Measurements from ENCODE around the gene TTC36. TPM values are rescaled to one million over a fixed set of nuclear protein-coding genes. Genes with fewer than 3 reads are reported as not detected.

TTC36 gene
- total and polyA plus RNA-seq, 2 experiments from 2014 or later = 0.40 to 1.0 TPM

DNA sequence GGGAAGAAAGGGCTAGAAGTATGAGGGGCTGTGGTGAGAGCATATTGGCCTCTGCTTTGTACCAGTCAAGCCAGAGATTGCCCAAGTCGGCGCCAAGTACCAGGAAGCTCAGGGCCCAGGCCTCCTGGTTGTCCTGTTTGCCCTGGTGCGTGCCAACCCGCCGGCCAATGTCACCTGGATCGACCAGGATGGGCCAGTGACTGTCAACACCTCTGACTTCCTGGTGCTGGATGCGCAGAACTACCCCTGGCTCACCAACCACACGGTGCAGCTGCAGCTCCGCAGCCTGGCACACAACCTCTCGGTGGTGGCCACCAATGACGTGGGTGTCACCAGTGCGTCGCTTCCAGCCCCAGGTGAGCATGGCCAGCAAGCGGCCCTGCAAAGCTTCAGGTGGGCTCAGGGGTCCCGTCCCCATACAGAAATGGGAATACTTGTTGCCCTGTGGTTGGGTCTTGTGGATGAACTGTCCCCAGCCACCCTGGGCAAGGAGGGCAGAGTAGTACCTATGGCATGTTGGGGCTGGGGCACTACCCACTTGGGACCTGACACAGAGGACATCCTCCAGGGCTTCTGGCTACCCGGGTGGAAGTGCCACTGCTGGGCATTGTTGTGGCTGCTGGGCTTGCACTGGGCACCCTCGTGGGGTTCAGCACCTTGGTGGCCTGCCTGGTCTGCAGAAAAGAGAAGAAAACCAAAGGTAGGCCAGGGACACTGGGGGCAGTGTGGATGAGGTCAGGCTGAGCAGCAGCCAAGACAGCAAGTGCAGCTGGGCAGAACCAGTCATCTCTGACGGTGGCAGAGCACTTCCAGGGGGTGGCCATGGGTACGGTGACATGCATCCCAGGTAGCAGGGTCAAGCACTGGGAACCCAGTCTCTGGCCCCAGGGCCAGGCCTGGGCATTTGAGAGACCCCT, 5.8 kb downstream of the TTC36 start (continued):
- TF ChIP-seq, protein P1, sequence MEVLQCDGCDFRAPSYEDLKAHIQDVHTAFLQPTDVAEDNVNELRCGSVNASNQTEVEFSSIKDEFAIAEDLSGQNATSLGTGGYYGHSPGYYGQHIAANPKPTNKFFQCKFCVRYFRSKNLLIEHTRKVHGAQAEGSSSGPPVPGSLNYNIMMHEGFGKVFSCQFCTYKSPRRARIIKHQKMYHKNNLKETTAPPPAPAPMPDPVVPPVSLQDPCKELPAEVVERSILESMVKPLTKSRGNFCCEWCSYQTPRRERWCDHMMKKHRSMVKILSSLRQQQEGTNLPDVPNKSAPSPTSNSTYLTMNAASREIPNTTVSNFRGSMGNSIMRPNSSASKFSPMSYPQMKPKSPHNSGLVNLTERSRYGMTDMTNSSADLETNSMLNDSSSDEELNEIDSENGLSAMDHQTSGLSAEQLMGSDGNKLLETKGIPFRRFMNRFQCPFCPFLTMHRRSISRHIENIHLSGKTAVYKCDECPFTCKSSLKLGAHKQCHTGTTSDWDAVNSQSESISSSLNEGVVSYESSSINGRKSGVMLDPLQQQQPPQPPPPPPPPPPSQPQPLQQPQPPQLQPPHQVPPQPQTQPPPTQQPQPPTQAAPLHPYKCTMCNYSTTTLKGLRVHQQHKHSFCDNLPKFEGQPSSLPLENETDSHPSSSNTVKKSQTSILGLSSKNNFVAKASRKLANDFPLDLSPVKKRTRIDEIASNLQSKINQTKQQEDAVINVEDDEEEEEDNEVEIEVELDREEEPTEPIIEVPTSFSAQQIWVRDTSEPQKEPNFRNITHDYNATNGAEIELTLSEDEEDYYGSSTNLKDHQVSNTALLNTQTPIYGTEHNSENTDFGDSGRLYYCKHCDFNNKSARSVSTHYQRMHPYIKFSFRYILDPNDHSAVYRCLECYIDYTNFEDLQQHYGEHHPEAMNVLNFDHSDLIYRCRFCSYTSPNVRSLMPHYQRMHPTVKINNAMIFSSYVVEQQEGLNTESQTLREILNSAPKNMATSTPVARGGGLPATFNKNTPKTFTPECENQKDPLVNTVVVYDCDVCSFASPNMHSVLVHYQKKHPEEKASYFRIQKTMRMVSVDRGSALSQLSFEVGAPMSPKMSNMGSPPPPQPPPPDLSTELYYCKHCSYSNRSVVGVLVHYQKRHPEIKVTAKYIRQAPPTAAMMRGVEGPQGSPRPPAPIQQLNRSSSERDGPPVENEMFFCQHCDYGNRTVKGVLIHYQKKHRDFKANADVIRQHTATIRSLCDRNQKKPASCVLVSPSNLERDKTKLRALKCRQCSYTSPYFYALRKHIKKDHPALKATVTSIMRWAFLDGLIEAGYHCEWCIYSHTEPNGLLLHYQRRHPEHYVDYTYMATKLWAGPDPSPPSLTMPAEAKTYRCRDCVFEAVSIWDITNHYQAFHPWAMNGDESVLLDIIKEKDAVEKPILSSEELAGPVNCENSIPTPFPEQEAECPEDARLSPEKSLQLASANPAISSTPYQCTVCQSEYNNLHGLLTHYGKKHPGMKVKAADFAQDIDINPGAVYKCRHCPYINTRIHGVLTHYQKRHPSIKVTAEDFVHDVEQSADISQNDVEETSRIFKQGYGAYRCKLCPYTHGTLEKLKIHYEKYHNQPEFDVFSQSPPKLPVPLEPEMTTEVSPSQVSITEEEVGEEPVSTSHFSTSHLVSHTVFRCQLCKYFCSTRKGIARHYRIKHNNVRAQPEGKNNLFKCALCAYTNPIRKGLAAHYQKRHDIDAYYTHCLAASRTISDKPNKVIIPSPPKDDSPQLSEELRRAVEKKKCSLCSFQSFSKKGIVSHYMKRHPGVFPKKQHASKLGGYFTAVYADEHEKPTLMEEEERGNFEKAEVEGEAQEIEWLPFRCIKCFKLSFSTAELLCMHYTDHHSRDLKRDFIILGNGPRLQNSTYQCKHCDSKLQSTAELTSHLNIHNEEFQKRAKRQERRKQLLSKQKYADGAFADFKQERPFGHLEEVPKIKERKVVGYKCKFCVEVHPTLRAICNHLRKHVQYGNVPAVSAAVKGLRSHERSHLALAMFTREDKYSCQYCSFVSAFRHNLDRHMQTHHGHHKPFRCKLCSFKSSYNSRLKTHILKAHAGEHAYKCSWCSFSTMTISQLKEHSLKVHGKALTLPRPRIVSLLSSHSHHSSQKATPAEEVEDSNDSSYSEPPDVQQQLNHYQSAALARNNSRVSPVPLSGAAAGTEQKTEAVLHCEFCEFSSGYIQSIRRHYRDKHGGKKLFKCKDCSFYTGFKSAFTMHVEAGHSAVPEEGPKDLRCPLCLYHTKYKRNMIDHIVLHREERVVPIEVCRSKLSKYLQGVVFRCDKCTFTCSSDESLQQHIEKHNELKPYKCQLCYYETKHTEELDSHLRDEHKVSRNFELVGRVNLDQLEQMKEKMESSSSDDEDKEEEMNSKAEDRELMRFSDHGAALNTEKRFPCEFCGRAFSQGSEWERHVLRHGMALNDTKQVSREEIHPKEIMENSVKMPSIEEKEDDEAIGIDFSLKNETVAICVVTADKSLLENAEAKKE (CRISPR knock-in tag; IDR thresholded peaks at IDR 0.05) = no peak
- TF ChIP-seq, protein P2, sequence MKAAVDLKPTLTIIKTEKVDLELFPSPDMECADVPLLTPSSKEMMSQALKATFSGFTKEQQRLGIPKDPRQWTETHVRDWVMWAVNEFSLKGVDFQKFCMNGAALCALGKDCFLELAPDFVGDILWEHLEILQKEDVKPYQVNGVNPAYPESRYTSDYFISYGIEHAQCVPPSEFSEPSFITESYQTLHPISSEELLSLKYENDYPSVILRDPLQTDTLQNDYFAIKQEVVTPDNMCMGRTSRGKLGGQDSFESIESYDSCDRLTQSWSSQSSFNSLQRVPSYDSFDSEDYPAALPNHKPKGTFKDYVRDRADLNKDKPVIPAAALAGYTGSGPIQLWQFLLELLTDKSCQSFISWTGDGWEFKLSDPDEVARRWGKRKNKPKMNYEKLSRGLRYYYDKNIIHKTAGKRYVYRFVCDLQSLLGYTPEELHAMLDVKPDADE (IDR thresholded peaks at IDR 0.05) = no peak
- TF ChIP-seq, protein P3, sequence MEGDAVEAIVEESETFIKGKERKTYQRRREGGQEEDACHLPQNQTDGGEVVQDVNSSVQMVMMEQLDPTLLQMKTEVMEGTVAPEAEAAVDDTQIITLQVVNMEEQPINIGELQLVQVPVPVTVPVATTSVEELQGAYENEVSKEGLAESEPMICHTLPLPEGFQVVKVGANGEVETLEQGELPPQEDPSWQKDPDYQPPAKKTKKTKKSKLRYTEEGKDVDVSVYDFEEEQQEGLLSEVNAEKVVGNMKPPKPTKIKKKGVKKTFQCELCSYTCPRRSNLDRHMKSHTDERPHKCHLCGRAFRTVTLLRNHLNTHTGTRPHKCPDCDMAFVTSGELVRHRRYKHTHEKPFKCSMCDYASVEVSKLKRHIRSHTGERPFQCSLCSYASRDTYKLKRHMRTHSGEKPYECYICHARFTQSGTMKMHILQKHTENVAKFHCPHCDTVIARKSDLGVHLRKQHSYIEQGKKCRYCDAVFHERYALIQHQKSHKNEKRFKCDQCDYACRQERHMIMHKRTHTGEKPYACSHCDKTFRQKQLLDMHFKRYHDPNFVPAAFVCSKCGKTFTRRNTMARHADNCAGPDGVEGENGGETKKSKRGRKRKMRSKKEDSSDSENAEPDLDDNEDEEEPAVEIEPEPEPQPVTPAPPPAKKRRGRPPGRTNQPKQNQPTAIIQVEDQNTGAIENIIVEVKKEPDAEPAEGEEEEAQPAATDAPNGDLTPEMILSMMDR (conservative IDR thresholded peaks at IDR 0.05; ENCODE audit: low read depth in 2 of 2) = no peak

Measured in GM23338 (cell line).